HCT116 (cell line): ENCODE measurements around the gene DNMT3A.

Experiments used
- EGR1 ChIP-seq: IDR thresholded peaks from 2 replicates; pipeline ENCODE4 v1.6.1; 2012; ENCODE audit warnings: low read depth
- ZNF274 ChIP-seq: fragments of 200-500 bp; sonication (Bioruptor generic); IDR thresholded peaks from 2 replicates; pipeline ENCODE4 v1.6.1; 2014; ENCODE audit warnings: mild to moderate bottlenecking, low read depth, low read length, inconsistent platforms
- TF ChIP-seq, protein P1 (sequence below), 3 experiments: fragments of 200-600 bp in 1 of 3; sonication (generic) in 1 of 3; IDR thresholded peaks in 2 of 3; conservative IDR thresholded peaks in 1 of 3; 2 replicates each; pipeline ENCODE4 v1.5.1; 2012 to 2017; ENCODE audit warnings: low read depth in 2 of 3, low read length in 2 of 3, antibody characterized with exemption in 1 of 3, borderline replicate concordance in 1 of 3, control low read depth in 1 of 3, mild to moderate bottlenecking in 1 of 3, mixed read lengths in 1 of 3, mixed run types in 1 of 3, moderate library complexity in 1 of 3; ENCODE audit not compliant: insufficient read depth in 1 of 3
- TF ChIP-seq, protein P2 (sequence below): IDR thresholded peaks from 2 replicates; pipeline ENCODE4 v1.6.1; 2012

DNA sequence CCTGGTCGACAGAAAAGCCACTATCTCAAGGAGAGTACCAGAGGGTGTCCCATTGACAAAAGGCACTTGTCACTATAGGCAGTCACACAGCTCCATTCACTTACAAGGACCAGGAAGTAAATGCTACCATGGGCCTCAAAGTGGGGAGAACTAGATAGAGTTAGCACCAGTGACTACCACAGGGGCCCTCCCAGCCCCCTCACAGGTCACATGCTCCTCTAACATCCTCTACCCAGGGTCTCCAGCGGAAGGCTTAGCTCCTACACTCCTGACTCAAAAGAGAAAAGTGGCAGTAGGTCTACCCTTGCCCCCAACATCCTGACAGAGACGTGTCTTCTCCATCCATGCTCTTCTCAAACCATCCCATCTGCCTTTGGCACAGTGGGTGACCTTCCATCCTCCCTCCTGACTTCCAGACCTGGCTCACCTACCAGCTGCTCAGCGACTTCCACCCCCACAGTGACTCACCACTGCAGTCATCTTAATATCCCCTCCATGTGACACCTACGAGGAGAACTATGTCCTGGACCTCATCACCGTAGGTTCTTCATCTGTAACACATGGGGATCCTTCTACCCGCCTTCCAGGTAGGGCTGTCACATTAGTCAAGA, 5.6 kb upstream of the DNMT3A start:
- TF ChIP-seq, protein P1, sequence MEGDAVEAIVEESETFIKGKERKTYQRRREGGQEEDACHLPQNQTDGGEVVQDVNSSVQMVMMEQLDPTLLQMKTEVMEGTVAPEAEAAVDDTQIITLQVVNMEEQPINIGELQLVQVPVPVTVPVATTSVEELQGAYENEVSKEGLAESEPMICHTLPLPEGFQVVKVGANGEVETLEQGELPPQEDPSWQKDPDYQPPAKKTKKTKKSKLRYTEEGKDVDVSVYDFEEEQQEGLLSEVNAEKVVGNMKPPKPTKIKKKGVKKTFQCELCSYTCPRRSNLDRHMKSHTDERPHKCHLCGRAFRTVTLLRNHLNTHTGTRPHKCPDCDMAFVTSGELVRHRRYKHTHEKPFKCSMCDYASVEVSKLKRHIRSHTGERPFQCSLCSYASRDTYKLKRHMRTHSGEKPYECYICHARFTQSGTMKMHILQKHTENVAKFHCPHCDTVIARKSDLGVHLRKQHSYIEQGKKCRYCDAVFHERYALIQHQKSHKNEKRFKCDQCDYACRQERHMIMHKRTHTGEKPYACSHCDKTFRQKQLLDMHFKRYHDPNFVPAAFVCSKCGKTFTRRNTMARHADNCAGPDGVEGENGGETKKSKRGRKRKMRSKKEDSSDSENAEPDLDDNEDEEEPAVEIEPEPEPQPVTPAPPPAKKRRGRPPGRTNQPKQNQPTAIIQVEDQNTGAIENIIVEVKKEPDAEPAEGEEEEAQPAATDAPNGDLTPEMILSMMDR (IDR thresholded peaks at IDR 0.05 in 2 of 3, conservative IDR thresholded peaks at IDR 0.05 in 1 of 3; ENCODE audit: borderline replicate concordance in 1 of 3, insufficient read depth in 1 of 3, low read depth in 2 of 3, low read length in 2 of 3): no peak
- TF ChIP-seq EGR1: peak; percentile 96
- no peak for TF ChIP-seq ZNF274
- TF ChIP-seq, protein P2, sequence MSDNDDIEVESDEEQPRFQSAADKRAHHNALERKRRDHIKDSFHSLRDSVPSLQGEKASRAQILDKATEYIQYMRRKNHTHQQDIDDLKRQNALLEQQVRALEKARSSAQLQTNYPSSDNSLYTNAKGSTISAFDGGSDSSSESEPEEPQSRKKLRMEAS: peak; percentile 84
